HG03280 (cell line): ENCODE results near the gene HOMER3.
"Not testable (repeated sequence)": the region's sequence is repeated elsewhere in the genome, so short reads cannot be mapped to it uniquely, and the experiment has no call there.

Source experiments
- ATAC-seq: cut with Tn5 transposase; IDR thresholded peaks from one replicate; pipeline ENCODE4 v1.9.1; 2021; ENCODE audit warnings: mild to moderate bottlenecking, moderate library complexity; ENCODE audit not compliant: unreplicated experiment

Gene HOMER3

DNA sequence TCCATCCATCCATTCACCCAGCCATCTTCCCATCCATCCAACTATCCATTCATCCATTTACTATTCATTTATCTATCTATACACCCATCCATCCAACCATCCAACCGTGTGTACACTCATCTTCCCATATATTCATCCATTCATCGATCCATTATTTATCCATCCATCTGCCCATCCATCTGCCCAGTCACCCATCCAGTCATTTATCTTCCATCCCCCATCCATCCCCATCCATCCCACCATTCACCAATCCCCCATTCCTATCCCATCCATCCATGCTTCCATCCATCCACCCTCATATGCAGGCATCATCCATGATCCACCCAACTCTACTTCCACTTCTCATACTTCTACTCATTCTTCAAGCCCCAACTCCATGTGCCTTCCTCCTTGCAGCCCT is 14.0 kb upstream of the HOMER3 start:
- ATAC-seq = no peak

GRCh38 chr19:18954094-18954493 is 13.1 kb upstream of the HOMER3 start:
- ATAC-seq = no peak

GRCh38 chr19:18952364-18953003 is 11.5 kb upstream of the HOMER3 start:
- not testable (repeated sequence) for ATAC-seq

GRCh38 chr19:18951721-18952281 is 10.8 kb upstream of the HOMER3 start:
- no peak for ATAC-seq

GRCh38 chr19:18949858-18950257 is 8.8 kb upstream of the HOMER3 start:
- ATAC-seq = no peak

GRCh38 chr19:18948976-18949356 is 7.9 kb upstream of the HOMER3 start:
- no peak for ATAC-seq

- ATAC-seq = no peak
Observed at GRCh38 chr19:18948075-18948975, 7.3 kb upstream of the HOMER3 start.

DNA sequence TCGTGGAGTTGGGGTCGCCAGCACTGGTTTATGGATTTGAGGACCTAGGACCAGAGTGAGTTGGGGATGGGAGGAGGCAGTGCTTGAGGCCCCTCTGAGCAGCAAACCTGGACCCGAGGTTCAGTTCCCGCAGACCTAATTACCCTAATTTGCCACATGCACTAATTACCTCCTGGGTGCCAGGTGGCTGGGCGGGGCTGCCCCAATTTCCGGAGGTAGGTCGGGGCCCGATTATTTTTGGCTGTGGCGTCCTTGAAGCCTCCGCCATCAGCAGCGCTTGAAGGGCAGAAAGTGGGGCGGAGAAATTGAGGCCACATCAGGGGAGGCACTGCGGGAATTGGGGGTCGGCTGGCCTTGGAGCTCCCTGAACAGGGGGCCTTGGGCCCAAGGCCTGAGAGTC is 5.9 kb upstream of the HOMER3 start:
- no peak for ATAC-seq

DNA sequence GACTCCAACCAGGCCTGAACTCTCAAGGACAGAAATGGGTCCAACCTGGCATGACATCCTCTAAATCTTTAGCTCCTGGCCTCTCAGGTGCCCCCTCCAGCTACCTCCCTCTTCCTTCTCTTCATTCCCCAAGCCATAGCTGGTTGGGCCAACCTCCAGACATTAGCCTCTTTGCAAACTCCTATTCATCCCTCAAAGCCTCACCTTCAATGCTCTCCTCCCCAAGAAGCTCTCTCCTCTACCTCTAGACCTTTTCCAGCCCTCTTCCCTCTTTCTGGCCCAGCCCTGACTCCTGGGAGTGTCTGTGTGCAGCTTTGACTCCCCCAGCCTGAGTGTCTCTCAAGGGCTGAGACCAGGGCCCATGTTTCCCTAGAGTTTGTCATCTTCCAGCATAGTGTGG is 5.3 kb upstream of the HOMER3 start:
- ATAC-seq = no peak

DNA sequence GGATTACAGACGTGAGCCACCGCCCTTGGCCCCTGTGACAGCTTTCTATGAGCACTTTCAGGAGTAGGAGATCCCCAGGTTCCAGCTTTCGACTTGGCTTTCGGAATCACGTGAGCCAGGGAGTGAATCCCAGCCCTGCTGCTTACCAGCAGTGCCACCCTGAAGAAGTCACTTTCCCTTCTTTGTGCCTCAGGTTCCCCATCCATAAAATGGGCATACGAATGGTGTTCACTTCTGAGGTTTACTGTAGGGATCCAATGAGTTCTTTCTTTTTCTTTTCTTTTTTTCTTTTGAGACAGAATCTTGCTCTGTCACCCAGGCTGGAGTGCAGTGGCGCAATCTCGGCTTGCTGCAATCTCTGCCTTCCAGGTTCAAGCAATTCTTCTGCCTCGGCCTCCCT is 4.3 kb upstream of the HOMER3 start:
- ATAC-seq = no peak

DNA sequence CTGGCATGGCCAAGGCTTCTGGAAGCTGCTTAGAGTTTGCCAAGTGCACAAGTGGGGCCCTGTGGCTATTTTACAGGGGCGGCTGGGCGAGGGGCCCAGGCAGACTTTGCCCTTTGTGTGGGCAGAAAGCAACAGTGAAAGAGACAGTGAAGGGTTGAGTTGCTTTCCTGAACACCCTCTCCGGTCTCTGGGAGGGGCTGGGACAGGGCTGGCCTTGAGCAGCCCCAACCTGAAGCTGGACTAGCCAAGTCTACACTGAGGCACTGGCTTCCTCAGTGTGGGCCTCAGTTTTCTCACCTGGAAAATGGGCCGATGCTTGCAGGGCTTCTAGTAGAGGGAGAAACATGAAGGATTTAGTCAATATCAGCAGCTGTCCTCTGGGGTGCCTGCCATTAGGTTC is 2.4 kb upstream of the HOMER3 start:
- ATAC-seq = no peak

- no peak for ATAC-seq
Observed at GRCh38 chr19:18942692-18943091, 1.7 kb upstream of the HOMER3 start.

DNA sequence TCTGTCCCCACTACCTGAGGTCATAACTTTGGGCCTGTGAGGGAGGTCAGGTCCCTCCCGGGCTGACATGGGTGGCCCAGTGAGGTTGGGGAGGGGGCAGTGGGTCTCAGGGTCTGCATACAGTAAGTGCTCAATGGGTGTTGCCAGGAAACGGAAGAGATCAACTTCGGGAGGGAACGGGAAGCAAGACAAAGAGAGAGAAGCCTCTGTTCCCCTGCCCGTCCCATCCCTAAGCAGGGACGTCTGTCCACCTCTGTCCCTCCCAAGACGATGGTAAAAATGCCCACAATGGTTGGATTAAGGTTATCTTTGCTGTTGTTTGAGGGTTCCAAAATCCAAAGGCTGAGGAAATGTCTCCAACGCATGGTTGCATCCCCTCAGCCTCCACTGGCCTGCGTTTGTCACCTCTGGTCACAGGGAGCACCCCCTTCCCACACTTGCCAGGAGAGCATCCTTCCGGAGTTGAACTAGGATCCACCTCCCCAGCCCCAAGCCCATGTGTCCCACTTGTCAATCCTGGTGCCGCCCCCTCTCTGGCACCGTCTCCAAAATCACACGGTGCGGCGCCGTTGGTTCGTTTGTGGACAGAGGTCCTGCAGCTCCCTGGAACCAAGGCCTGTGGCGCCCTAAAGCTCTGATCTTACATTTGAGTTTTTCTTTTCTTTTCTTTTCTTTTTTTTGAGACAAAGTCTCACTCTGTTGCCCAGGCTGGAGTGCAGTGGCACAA is 774 bp upstream of the HOMER3 start:
- no peak for ATAC-seq

GRCh38 chr19:18939922-18940768 is 872 bp downstream of the HOMER3 start:
- no peak for ATAC-seq

GRCh38 chr19:18939163-18939562 is 1.9 kb downstream of the HOMER3 start:
- ATAC-seq = no peak

DNA sequence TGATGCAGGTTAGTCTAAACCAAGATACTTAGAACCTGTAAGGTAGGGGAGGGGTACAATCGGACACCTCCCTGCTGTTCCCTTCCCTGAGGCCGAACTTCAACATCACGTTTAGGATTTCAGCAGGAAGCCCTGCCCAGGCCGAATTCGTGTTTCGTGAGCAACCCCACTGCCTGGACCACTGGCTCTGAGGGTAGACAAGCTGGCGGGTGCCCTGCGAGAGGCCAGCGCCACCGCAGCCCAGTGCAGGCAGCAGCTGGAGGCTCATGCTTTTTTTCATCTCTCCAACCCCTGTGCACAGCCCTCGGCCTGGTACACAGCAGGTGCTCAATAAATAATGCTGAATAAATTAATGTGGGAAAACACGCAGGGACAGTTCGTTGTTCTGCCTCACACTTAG is 7.7 kb downstream of the HOMER3 start:
- no peak for ATAC-seq

GRCh38 chr19:18932216-18932841 is 8.7 kb downstream of the HOMER3 start:
- ATAC-seq = no peak

DNA sequence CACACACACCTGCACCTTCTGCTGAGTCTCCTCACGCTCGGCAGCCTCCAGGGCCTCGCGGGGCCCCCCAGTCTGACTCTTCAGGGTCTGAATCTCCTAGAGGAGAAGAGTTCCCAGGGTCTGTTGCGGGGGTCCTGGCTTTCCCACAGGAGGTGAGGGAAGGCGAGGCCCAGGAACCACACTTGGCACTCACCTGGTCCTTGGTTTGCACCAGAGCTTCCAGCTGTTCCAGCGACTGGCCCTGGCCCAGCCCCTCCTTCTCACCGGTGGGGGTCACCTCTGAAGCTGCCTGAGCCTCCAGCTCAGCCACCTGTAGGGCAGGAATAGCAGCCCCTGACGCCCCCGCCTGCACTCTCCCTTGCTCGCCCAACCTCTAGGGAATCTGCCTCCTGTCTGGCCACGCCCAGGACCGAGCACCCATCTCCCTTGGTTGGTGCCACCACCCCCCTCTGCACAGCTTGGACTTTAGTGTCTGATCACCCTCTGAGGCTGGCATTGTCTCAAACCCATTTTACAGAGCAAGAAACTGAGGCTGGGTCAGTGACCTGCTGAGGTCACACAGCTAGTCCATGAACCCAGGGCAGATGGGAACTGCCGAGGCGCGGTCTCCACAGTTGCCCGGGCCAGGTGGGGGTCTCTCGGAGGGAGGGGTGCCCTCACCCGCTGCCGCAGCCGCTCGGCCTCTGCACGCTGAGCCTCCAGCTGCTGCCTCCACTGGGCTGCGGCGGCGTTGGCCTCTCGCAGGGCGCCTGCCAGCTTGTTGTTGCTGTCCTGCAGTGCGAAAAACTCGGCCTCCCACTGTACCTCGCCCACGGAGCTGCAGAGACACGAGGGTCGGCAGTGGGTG is 9.5 kb downstream of the HOMER3 start:
- no peak for ATAC-seq

DNA sequence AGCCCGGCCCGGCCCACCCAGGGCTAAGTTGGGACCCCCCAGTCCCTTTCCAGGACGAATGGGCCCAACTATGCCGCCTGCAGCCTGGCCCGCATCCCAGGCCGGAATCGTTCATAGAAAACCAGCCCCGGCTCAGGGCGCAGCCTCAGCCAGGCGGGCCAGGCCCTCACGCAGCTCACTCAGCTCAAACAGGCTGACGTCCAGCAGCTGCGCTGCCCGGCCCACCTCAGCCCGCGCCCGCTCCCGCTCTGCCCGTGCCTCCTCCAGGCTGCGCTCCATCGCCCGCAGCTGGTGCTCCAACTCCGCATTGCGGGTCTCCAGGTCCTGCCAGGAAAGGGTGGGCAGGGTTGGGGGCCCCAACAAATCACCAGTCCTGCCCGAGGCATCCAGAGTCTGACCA is 11.7 kb downstream of the HOMER3 start:
- ATAC-seq = no peak
